Activated naive CD8-positive, alpha-beta T cell treated with anti-CD3 and anti-CD28 coated beads, Interleukin-2, amount 10 ng/mL, durations not matched to agents 7 days and 5 days (primary cell): Measurements from ENCODE around the gene PTPN3. TPM values are rescaled to one million over a fixed set of nuclear protein-coding genes. Genes with fewer than 3 reads are reported as not detected.

ENCODE experiments used
- ATAC-seq: fragments of 150-1000 bp; cut with Tn5 transposase; one replicate; pipeline ENCODE4 v1.10.0; 2021; ENCODE audit warnings: low read depth, moderate library complexity
- POLR2A ChIA-PET: fragments of 350-600 bp; sonication (Branson Sonifier 250); formaldehyde crosslinking; loops from one replicate; lab custom pipeline; 2021; ENCODE audit warnings: antibody characterized with exemption; lab: Charles Lee
- DNase-seq: peaks from one replicate; pipeline ENCODE4 v3.0.0; 2021
- H3K27ac Mint-ChIP-seq: one replicate; pipeline ENCODE4 v1.8.0; 2022; ENCODE audit warnings: mild to moderate bottlenecking, mixed read lengths
- H3K27me3 Mint-ChIP-seq: one replicate; pipeline ENCODE4 v1.8.0; 2022; ENCODE audit warnings: mild to moderate bottlenecking, moderate library complexity, mixed read lengths
- H3K36me3 Mint-ChIP-seq: one replicate; pipeline ENCODE4 v1.8.0; 2021; ENCODE audit warnings: mild to moderate bottlenecking, mixed read lengths
- H3K4me1 Mint-ChIP-seq: one replicate; pipeline ENCODE4 v1.8.0; 2021; ENCODE audit warnings: mixed read lengths
- H3K4me3 Mint-ChIP-seq: one replicate; pipeline ENCODE4 v1.8.0; 2022; ENCODE audit warnings: mild to moderate bottlenecking, moderate library complexity, mixed read lengths
- H3K9me3 Mint-ChIP-seq: one replicate; pipeline ENCODE4 v1.8.0; 2021; ENCODE audit warnings: mixed read lengths
- total RNA-seq, 2 experiments: library from RNA; stranded (reverse); gene quantifications; one replicate each; pipeline ENCODE4 v1.2.3, GENCODE V29; 2021

Gene PTPN3
- total RNA-seq, 2 experiments from 2014 or later, result not detected

DNA sequence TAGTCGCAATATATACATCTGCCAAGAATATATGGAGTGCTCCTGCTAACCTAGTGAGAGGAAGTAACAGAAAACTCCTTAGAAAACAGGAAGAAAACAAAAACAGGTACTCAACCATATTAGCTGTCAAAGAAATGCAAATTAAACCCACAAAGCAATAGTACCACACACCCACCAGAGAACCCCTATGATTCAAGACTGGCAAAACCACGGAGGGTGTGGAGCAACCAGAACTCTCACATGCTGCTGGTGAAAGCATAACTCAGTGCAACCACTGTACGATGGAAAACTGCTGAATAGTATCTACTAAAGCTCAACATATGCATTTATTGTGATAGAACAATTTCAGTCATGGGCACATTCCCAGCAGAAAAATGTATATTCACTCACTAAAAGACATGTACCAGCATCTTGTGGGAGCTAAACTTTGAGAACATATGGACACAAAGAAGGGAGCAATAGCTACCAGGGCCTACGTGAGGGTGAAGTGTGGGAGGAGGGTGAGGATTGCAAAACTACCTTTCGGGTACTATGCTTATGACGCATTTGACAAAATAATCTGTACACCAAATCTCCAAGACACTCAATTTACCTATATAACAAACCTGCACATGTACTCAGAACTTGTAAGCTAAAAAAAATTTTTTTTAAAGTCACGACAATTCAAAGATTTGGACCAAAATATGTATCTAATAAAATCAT lies 34.0 kb downstream of the PTPN3 start:
- H3K27me3 Mint-ChIP-seq, result peaks cover 10% of the 10 kb centered on the region
- H3K4me1 Mint-ChIP-seq, result peaks cover 17% of the 10 kb centered on the region
- H3K27ac Mint-ChIP-seq, result no peak overlapping the region
- ATAC-seq (no peak), DNase-seq (no peak)
- POLR2A ChIA-PET, result no interaction called here
- no peaks in the 10 kb centered on the region for H3K36me3 Mint-ChIP-seq
- H3K4me3 Mint-ChIP-seq, result no peak overlapping the region
- no peaks in the 10 kb centered on the region for H3K9me3 Mint-ChIP-seq

DNA sequence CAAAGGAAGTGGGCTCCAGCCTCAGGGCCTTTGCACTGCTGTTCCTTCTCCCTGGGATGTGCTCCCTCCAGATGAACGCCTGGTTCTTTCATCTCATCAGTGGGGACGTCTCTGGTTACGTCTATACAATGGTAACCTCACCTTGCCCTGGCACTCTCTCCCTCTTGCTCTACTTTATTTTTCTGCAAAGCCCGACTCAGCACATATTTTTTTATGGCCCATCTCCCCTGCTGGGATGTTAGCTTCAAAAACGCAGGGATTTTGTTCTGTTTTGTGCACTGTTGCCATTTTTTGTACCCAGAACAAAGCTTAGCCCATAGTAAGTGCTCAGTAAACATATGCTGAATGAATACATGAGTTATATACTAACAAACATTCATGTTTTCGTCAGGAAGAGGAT lies 37.5 kb downstream of the PTPN3 start:
- peaks cover 10% of the 10 kb centered on the region for H3K27me3 Mint-ChIP-seq
- H3K4me3 Mint-ChIP-seq, result no peak overlapping the region
- H3K4me1 Mint-ChIP-seq, result peaks cover 17% of the 10 kb centered on the region
- no peak for ATAC-seq
- POLR2A ChIA-PET, result no interaction called here
- no peak for DNase-seq
- H3K27ac Mint-ChIP-seq, result no peak overlapping the region
- no peaks in the 10 kb centered on the region for H3K36me3 Mint-ChIP-seq
- no peaks in the 10 kb centered on the region for H3K9me3 Mint-ChIP-seq

DNA sequence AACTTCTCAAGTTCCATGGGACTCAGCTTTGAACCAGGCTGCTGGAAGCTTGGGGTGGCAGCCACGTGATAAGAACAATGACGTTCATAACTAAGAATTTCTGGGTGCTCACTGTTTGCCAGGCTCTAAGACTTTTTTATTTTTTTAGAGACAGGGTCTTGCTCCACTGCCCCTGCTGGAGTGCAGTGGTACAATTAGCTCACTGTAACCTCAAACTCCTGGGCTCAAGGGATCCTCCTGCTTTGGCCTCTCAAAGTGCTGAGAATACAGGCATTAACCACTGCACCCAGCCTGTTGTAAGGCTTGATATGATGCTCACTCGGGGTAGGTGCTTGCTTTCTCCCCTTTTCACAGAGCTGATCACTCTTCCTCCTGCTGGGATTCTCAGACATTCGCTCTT lies 38.7 kb downstream of the PTPN3 start:
- Mint-ChIP-seq H3K36me3 (no peaks in the 10 kb centered on the region), H3K4me1 (peaks cover 17% of the 10 kb centered on the region), H3K9me3 (no peaks in the 10 kb centered on the region), H3K27me3 (peaks cover 20% of the 10 kb centered on the region), H3K27ac (no peak overlapping the region), H3K4me3 (no peak overlapping the region)
- POLR2A ChIA-PET, result no interaction called here
- DNase-seq (no peak), ATAC-seq (no peak)

DNA sequence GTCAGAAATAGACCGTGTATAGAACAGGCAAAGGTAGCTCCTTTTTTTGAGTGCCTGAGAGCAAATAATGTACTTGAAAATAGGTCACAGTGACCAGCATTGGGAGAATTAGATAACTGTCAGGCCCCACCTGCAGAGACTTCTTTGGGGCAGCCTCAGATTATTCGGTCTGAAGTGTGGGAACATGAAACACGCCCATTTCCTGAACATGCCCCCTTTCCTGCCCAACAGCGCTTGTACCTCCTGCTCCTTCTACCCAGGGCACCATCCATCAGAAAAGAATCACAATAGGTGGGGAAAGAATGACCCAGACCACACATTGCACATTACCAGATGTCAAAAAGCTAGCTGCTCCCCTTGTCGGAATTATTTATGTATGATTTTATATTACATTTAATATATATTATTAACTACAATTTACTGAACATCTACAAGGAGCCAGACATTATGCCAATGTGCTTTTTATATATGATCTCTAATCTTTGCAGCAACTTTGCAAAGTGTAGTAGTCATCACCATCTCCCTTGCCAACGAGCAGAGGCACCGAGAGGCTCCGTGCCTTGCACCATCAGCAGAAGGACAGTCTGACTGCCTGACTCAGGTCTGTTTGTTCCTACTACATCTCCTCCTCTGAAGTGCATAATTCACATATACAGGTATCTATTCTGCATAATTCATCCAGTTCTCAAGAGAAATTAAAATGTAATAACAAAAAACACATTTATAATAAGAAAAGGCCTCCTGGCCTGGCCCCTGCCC lies 39.5 kb downstream of the PTPN3 start:
- no peaks in the 10 kb centered on the region for H3K9me3 Mint-ChIP-seq
- no peak for ATAC-seq
- POLR2A ChIA-PET, result interaction anchor here (1.3 kb wide), 1 partner anchor 11 kb away, joined by 3 read pairs; no protein-coding TSS in a partner anchor
- H3K27ac Mint-ChIP-seq, result no peak overlapping the region
- no peak overlapping the region for H3K4me3 Mint-ChIP-seq
- DNase-seq, result no peak
- H3K4me1 Mint-ChIP-seq, result peaks cover 13% of the 10 kb centered on the region
- H3K36me3 Mint-ChIP-seq, result no peaks in the 10 kb centered on the region
- peaks cover 28% of the 10 kb centered on the region for H3K27me3 Mint-ChIP-seq

DNA sequence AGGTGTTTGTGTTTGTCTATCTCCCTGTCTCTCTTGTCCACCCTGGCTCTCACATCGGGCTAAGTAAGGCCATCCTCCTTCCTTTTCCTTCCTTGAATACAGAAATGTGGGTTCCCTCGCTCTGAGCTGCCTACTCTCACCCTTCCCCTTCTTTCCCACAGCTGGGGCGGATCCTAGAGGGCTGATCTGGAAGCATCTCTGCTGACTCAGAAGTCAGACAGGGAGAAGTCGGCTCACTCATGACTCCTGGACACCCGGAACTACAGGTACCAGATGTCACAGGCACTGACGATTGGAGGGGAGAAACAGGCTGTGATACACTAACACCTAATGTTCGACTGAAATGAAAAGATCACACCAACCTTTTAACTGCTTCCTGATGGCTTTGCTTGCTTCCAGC lies 41.3 kb downstream of the PTPN3 start:
- Mint-ChIP-seq H3K9me3 (no peaks in the 10 kb centered on the region), H3K27ac (no peak overlapping the region), H3K4me1 (peaks cover 15% of the 10 kb centered on the region), H3K36me3 (no peaks in the 10 kb centered on the region), H3K27me3 (peaks cover 32% of the 10 kb centered on the region), H3K4me3 (no peak overlapping the region)
- ATAC-seq (no peak), DNase-seq (no peak)
- POLR2A ChIA-PET, result interaction anchor here (0.8 kb wide), 1 partner anchor 9 kb away, joined by 3 read pairs; no protein-coding TSS in a partner anchor

DNA sequence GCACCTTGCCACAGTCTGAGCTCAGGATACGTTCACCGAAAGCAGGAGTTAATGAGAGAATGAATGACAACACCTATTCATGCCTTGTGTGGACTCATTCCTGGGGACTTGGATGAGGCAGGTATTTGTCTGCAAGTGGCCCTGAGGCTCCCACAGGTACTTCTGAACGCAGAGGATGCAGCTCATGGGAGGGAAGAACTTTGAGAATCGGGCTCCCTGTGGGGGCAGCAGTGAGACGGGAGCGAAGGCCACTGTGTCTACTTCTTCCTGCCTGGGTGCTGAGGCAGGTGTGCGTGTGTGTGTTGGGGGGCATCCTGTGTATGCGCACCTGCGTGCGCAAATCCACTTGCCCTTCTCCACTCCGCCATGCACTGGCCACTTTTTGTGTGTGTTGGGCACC lies 42.2 kb downstream of the PTPN3 start:
- no peak for ATAC-seq
- H3K4me1 Mint-ChIP-seq, result peaks cover 15% of the 10 kb centered on the region
- no peaks in the 10 kb centered on the region for H3K36me3 Mint-ChIP-seq
- POLR2A ChIA-PET, result no interaction called here
- H3K27ac Mint-ChIP-seq, result no peak overlapping the region
- H3K27me3 Mint-ChIP-seq, result peaks cover 40% of the 10 kb centered on the region
- H3K9me3 Mint-ChIP-seq, result no peaks in the 10 kb centered on the region
- H3K4me3 Mint-ChIP-seq, result no peak overlapping the region
- no peak for DNase-seq

DNA sequence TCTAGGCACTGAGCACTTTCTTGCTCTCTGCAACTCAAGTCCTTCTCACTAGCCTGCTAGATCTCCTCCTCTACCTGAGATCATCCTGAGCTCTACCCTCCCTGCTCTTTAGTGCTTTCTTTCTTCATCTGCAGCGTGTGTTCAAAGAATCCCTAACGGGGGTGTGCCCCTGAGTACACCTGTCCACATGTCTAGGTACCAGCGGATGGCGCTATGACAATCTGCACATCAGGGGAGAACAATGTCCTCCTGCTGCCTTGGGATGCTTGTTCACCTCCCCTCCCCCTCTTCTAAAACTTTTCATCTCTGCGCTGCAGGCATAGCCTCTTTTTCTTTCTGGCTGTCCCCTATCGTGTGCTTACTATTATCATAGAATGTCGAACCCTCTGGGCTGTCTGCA lies 42.7 kb downstream of the PTPN3 start:
- no peaks in the 10 kb centered on the region for H3K9me3 Mint-ChIP-seq
- peaks cover 15% of the 10 kb centered on the region for H3K4me1 Mint-ChIP-seq
- ATAC-seq (no peak), DNase-seq (no peak)
- no peak overlapping the region for H3K27ac Mint-ChIP-seq
- POLR2A ChIA-PET, result no interaction called here
- H3K4me3 Mint-ChIP-seq, result no peak overlapping the region
- H3K36me3 Mint-ChIP-seq, result no peaks in the 10 kb centered on the region
- H3K27me3 Mint-ChIP-seq, result peaks cover 40% of the 10 kb centered on the region

DNA sequence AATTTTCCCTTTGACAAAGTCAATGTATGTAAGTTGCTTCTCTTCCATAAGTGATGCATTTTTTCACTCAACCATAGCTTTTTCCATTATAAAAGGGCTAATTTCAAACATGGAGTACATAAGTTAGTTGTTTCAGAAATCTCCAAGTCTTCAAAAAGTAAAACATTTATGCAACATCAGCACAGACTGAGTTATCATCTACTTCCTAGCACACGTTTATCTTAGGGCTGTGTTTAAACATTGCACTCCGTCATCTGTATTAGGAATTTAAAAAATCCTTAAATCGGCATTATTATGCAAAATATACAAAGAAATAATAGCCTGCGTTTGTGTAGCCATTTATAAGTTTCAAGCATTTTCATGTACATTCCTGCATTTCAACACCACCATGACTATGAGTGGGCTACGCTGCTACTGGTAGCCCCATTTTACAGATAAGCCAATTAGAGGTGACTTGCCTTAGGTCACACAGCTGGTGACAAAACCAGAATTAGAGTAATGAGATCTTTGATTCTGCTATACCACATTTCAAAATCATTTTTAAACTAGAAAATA lies 43.4 kb downstream of the PTPN3 start:
- Mint-ChIP-seq H3K9me3 (no peaks in the 10 kb centered on the region), H3K36me3 (no peaks in the 10 kb centered on the region), H3K4me1 (peaks cover 15% of the 10 kb centered on the region), H3K4me3 (no peak overlapping the region), H3K27ac (no peak overlapping the region), H3K27me3 (peaks cover 41% of the 10 kb centered on the region)
- ATAC-seq (no peak), DNase-seq (no peak)
- POLR2A ChIA-PET, result no interaction called here

DNA sequence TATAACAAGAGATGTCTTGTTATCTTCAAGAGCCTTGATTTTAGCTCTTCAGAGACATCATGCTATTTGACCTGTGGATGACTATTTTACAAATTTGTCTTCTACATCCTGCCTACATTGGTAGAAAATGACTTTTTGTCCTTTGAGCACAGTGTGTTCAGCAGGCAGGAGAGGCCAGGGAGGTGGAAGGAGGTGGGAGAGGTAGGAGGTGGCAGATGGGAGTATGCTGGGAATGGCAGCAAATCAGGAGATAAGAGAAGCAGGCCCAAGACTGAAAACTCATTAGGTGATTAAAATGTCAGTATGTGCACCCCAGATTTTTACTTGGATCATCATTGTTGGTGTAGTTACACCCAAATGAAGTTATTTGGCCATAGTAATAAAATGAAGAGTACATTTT lies 44.1 kb downstream of the PTPN3 start:
- ATAC-seq (no peak), DNase-seq (no peak)
- H3K4me3 Mint-ChIP-seq, result no peak overlapping the region
- H3K36me3 Mint-ChIP-seq, result no peaks in the 10 kb centered on the region
- H3K9me3 Mint-ChIP-seq, result no peaks in the 10 kb centered on the region
- H3K4me1 Mint-ChIP-seq, result peaks cover 15% of the 10 kb centered on the region
- H3K27me3 Mint-ChIP-seq, result peaks cover 41% of the 10 kb centered on the region
- POLR2A ChIA-PET, result no interaction called here
- H3K27ac Mint-ChIP-seq, result no peak overlapping the region

DNA sequence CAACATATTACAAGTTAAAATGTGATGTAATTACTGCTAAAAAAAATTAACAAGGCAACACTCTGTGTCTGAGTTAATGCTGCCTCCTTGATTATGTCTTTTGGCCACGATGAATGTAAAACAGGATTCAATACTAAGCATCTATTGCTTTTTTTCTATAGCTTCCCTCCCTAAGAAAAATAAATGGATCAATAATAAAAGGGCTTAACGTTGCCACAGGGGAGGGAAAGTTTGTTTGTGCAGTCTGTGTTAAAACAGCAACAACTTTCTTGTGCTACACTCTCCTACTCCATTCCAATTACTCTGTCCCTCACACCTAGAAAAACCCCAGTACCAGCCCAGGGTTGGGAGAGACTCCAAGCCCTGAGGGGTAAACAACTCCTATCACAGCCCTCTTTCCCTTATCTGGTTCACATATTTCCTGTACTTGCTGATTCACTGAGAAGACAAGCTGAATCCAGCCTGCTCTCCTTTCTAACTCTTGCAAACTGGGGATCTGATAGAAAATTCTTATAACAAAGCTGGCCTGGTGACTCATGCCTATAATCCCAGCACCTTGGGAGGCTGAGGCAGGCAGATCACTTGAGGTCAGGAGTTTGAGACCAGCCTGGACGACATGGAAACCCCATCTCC lies 44.8 kb downstream of the PTPN3 start:
- Mint-ChIP-seq H3K4me1 (peaks cover 14% of the 10 kb centered on the region), H3K36me3 (no peaks in the 10 kb centered on the region), H3K4me3 (no peak overlapping the region), H3K27ac (no peak overlapping the region), H3K9me3 (no peaks in the 10 kb centered on the region), H3K27me3 (peaks cover 43% of the 10 kb centered on the region)
- no peak for DNase-seq
- POLR2A ChIA-PET, result no interaction called here
- ATAC-seq, result no peak

DNA sequence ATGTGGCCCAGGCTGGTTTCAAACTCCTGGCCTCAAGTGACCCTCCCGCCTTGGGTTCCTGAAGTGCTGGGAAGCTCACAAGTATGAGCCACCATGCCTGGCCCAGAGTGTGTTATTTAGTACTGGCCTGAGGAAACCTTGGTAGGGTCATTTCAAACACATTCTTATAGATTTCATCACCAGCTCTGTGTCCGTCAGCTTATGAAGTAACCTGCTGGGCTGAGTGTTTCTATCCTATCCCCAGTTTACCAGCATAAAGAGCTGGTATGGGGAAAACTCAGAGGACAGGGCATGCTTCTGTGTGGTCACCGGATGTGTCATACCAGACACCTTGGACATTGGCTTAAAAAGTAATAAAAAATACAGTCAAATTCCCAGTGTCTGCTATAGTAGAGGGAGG lies 45.3 kb downstream of the PTPN3 start:
- POLR2A ChIA-PET, result no interaction called here
- no peaks in the 10 kb centered on the region for H3K36me3 Mint-ChIP-seq
- ATAC-seq (no peak), DNase-seq (no peak)
- peaks cover 15% of the 10 kb centered on the region for H3K4me1 Mint-ChIP-seq
- H3K27me3 Mint-ChIP-seq, result peaks cover 43% of the 10 kb centered on the region
- H3K9me3 Mint-ChIP-seq, result no peaks in the 10 kb centered on the region
- H3K27ac Mint-ChIP-seq, result no peak overlapping the region
- no peak overlapping the region for H3K4me3 Mint-ChIP-seq

DNA sequence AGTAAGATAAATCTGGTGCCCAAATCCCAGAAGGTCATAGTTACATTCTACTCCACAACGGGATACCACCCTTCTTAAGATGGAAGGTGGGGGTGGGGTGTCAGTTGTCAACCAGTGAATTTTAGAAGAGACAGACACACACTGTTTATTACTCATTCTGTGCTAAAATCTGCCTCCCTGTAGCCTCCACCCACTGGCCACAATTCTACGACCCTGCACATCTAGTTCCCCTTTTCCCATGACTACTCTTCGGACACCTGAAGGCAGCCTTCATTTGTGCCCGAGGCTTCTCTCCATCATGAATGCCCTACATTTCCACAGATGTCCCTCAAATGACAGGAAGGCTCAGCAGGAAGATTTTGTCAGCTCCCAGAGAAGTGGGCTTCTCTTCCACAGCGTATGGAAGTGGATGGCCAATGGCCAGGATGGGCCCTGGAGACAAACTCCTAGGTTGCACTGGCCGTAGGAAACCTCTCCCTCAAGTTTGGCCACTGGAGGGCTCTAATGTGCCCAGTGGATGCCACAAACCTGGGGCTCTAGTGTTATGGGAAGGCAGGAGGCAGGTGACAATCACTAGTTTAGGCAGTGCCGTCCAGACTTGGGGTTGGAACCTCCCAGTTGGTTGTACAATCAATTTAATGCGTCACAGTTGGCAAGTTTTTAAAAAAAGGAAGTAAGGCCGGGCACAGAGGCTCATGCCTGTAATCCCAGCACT lies 46.6 kb downstream of the PTPN3 start:
- POLR2A ChIA-PET, result no interaction called here
- ATAC-seq, result no peak
- peaks cover 41% of the 10 kb centered on the region for H3K27me3 Mint-ChIP-seq

DNA sequence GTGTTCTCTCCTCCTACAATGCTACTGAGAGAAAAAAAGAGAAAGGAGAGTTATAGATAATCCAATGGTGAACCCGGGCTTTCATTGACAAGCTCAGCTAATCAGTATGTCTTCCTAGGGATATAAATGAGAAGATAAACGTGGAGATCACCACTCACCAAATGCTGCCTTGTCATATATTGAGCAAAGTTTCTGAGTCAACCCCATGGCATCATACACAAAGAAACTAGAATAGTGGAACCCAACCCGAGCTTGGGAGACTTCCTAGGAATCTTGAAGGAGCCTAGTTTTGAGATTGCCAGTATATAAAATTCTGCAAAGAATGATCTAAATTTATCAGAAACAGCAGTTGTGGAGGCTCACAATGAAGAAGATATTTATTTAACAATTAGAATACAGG lies 47.8 kb downstream of the PTPN3 start:
- Mint-ChIP-seq H3K27me3 (peaks cover 36% of the 10 kb centered on the region), H3K9me3 (no peaks in the 10 kb centered on the region), H3K27ac (no peak overlapping the region), H3K4me1 (peaks cover 12% of the 10 kb centered on the region), H3K4me3 (no peak overlapping the region), H3K36me3 (no peaks in the 10 kb centered on the region)
- ATAC-seq (no peak), DNase-seq (no peak)
- POLR2A ChIA-PET, result no interaction called here

More for the DNA sequence above, 46.6 kb downstream of the PTPN3 start:
- Mint-ChIP-seq H3K4me1 (peaks cover 16% of the 10 kb centered on the region), H3K4me3 (no peak overlapping the region), H3K36me3 (no peaks in the 10 kb centered on the region), H3K9me3 (no peaks in the 10 kb centered on the region), H3K27ac (no peak overlapping the region)
- no peak for DNase-seq
